H1 (cell line): ENCODE data around the gene SLC35F3.

Source experiments
- CBX8 ChIP-seq: fragments of 300-800, 300-1000 bp; sonication (generic); IDR thresholded peaks from 2 replicates; pipeline ENCODE4 v1.7.1; 2016; ENCODE audit warnings: low read depth, low read length, borderline replicate concordance
- CREB1 ChIP-seq: IDR thresholded peaks from 2 replicates; pipeline ENCODE4 v1.6.1; 2012; ENCODE audit warnings: inconsistent platforms
- CTCF ChIP-seq, 3 experiments: IDR thresholded peaks; 1 replicate in 2 of 3; 2 replicates in 1 of 3; pipeline versions ENCODE4 v1.5.1 to v1.6.1; 2011; ENCODE audit warnings: low read length in 3 of 3, mild to moderate bottlenecking in 3 of 3, inconsistent platforms in 2 of 3, low read depth in 1 of 3, moderate library complexity in 1 of 3; ENCODE audit not compliant: insufficient read depth in 1 of 3; ENCODE audit errors: control extremely low read depth in 1 of 3
- EZH2 ChIP-seq: fragments of 200-600 bp; sonication (generic); IDR thresholded peaks from 2 replicates; pipeline ENCODE4 v1.7.1; 2012; ENCODE audit warnings: low read depth, mild to moderate bottlenecking, moderate library complexity, low read length, inconsistent platforms; ENCODE audit not compliant: severe bottlenecking
- GABPA ChIP-seq: IDR thresholded peaks from 2 replicates; pipeline ENCODE4 v1.6.1; 2011; ENCODE audit warnings: mild to moderate bottlenecking, low read length, moderate library complexity, borderline replicate concordance; ENCODE audit not compliant: insufficient read depth
- GTF2F1 ChIP-seq: IDR thresholded peaks from 2 replicates; pipeline ENCODE4 v1.6.1; 2012; ENCODE audit warnings: low read depth, low read length, improper control_type of control experiment, borderline replicate concordance
- KDM1A ChIP-seq: fragments of 200-600, 300-600 bp; sonication (generic); IDR thresholded peaks from 2 replicates; pipeline ENCODE4 v1.7.1; 2016; ENCODE audit warnings: mild to moderate bottlenecking, low read length, borderline replicate concordance
- MAX ChIP-seq: IDR thresholded peaks from 2 replicates; pipeline ENCODE4 v1.6.1; 2012; ENCODE audit warnings: inconsistent platforms
- PHF8 ChIP-seq: fragments of 200-600 bp; sonication (generic); conservative IDR thresholded peaks from 2 replicates; pipeline ENCODE4 v1.7.1; 2012; ENCODE audit warnings: low read depth, mild to moderate bottlenecking, inconsistent platforms, low read length, moderate library complexity
- POLR2A ChIP-seq, 2 experiments: IDR thresholded peaks; 1 replicate in 1 of 2; 2 replicates in 1 of 2; pipeline ENCODE4 v1.6.1; 2011; ENCODE audit warnings: low read depth in 2 of 2, low read length in 2 of 2, mild to moderate bottlenecking in 2 of 2; ENCODE audit errors: control extremely low read depth in 1 of 2
- POLR2AphosphoS5 ChIP-seq: IDR thresholded peaks from 2 replicates; pipeline ENCODE4 v1.6.1; 2011; ENCODE audit warnings: low read depth, low read length
- RNF2 ChIP-seq: fragments of 200-900, 300-1000 bp; sonication (generic); IDR thresholded peaks from 2 replicates; pipeline ENCODE4 v1.7.1; 2016; ENCODE audit warnings: borderline replicate concordance, low read depth, mild to moderate bottlenecking, antibody characterized with exemption, low read length; ENCODE audit not compliant: poor library complexity, severe bottlenecking; ENCODE audit errors: missing control alignments
- SUZ12 ChIP-seq: fragments of 200-600 bp; sonication (generic); IDR thresholded peaks from 2 replicates; pipeline ENCODE4 v1.6.1; 2012; ENCODE audit warnings: mild to moderate bottlenecking, inconsistent platforms, low read length, moderate library complexity, mixed read lengths
- TBP ChIP-seq: IDR thresholded peaks from 2 replicates; pipeline ENCODE4 v1.6.1; 2011; ENCODE audit warnings: low read depth, low read length, improper control_type of control experiment

GRCh38 chr1:233983811-233984210 is 79.3 kb downstream of the SLC35F3 start:
- no peak for TF ChIP-seq POLR2A (IDR thresholded peaks at IDR 0.05; ENCODE audit: control extremely low read depth in 1 of 2, low read depth in 2 of 2, low read length in 2 of 2)
- TF ChIP-seq CREB1 = no peak
- no peak for TF ChIP-seq CTCF (IDR thresholded peaks at IDR 0.05; ENCODE audit: control extremely low read depth in 1 of 3, insufficient read depth in 1 of 3, low read depth in 1 of 3, low read length in 3 of 3)
- TF ChIP-seq MAX = no peak
- no peak for TF ChIP-seq GTF2F1
- no peak for TF ChIP-seq CBX8
- no peak for TF ChIP-seq GABPA
- TF ChIP-seq RNF2 = no peak
- TF ChIP-seq EZH2 = no peak
- TF ChIP-seq PHF8 = no peak
- no peak for TF ChIP-seq KDM1A
- TF ChIP-seq SUZ12 = no peak
- TF ChIP-seq POLR2AphosphoS5 = no peak
- TF ChIP-seq TBP = no peak
